K562 (cell line): ENCODE results near the gene ABI2. TPM values are rescaled to one million over a fixed set of nuclear protein-coding genes. Genes with fewer than 3 reads are reported as not detected.

Source experiments
- PCBP1 ChIP-seq: fragments of 200-400 bp; formaldehyde crosslinking; IDR thresholded peaks from 2 replicates; pipeline ENCODE4 v1.6.1; 2018; ENCODE audit warnings: mild to moderate bottlenecking, low read depth, low read length; ENCODE audit not compliant: poor library complexity, severe bottlenecking
- SREBF1 ChIP-seq: fragments of 150-350 bp; IDR thresholded peaks from 2 replicates; pipeline ENCODE4 v1.6.1; 2014; ENCODE audit warnings: antibody characterized with exemption, low read depth, low read length, borderline replicate concordance
- ZNF589 ChIP-seq: fragments of 200-800 bp; sonication (Bioruptor generic); IDR thresholded peaks from 2 replicates; pipeline ENCODE4 v1.6.1; 2016; ENCODE audit warnings: low read depth, missing genetic modification characterization, missing compliant biosample characterization
- ZNF740 ChIP-seq, 3 experiments: fragments of 200-800 bp in 1 of 3; sonication (Bioruptor generic) in 1 of 3; sonication (generic) in 1 of 3; formaldehyde crosslinking in 1 of 3; IDR thresholded peaks; 2 replicates each; pipeline versions ENCODE4 v1.6.1 to v1.8.0; 2016 to 2022; ENCODE audit warnings: mild to moderate bottlenecking in 2 of 3, missing compliant biosample characterization in 2 of 3, missing genetic modification characterization in 2 of 3, missing genetic modification reagents in 1 of 3
- polyA plus RNA-seq, 8 experiments: library from polyadenylated mRNA; depleted of rRNA in 4 of 8; stranded (reverse) in 5 of 8; unstranded in 3 of 8; fragments of >200 nt; fragmentation: Nextera tagmentation in 2 of 8; fragmentation: Illumina TruSeq in 1 of 8; extraction: Ambion mirVana in 2 of 8; extraction: Trizol in 1 of 8; gene quantifications; 2 replicates each; pipeline versions ENCODE4 v1.2.1 to v1.2.3, GENCODE V29; 2011 to 2014; ENCODE audit warnings: inconsistent platforms in 1 of 8, missing spikeins in 1 of 8
- total RNA-seq, 7 experiments: library from RNA; depleted of rRNA in 6 of 7; stranded (reverse); fragments of >200 nt in 6 of 7; fragmentation: Illumina TruSeq in 2 of 7; extraction: Trizol in 2 of 7; gene quantifications; 2 replicates each; pipeline versions ENCODE4 v1.2.1 to v1.2.3, GENCODE V29; 2011 to 2021; ENCODE audit warnings: low replicate concordance in 1 of 7
- TF ChIP-seq, protein P1 (sequence below): fragments of 200-600 bp; sonication (generic); IDR thresholded peaks from one replicate; pipeline ENCODE4 v1.6.1; 2012; ENCODE audit warnings: mild to moderate bottlenecking, low read depth, low read length, inconsistent platforms

Gene ABI2
- total and polyA plus RNA-seq, 9 of the 15 experiments (the other 6 are each of a cell fraction or from before 2014, with no cell fraction given) = 5.3 to 24.3 (median 12.2) TPM

- TF ChIP-seq, protein P1, sequence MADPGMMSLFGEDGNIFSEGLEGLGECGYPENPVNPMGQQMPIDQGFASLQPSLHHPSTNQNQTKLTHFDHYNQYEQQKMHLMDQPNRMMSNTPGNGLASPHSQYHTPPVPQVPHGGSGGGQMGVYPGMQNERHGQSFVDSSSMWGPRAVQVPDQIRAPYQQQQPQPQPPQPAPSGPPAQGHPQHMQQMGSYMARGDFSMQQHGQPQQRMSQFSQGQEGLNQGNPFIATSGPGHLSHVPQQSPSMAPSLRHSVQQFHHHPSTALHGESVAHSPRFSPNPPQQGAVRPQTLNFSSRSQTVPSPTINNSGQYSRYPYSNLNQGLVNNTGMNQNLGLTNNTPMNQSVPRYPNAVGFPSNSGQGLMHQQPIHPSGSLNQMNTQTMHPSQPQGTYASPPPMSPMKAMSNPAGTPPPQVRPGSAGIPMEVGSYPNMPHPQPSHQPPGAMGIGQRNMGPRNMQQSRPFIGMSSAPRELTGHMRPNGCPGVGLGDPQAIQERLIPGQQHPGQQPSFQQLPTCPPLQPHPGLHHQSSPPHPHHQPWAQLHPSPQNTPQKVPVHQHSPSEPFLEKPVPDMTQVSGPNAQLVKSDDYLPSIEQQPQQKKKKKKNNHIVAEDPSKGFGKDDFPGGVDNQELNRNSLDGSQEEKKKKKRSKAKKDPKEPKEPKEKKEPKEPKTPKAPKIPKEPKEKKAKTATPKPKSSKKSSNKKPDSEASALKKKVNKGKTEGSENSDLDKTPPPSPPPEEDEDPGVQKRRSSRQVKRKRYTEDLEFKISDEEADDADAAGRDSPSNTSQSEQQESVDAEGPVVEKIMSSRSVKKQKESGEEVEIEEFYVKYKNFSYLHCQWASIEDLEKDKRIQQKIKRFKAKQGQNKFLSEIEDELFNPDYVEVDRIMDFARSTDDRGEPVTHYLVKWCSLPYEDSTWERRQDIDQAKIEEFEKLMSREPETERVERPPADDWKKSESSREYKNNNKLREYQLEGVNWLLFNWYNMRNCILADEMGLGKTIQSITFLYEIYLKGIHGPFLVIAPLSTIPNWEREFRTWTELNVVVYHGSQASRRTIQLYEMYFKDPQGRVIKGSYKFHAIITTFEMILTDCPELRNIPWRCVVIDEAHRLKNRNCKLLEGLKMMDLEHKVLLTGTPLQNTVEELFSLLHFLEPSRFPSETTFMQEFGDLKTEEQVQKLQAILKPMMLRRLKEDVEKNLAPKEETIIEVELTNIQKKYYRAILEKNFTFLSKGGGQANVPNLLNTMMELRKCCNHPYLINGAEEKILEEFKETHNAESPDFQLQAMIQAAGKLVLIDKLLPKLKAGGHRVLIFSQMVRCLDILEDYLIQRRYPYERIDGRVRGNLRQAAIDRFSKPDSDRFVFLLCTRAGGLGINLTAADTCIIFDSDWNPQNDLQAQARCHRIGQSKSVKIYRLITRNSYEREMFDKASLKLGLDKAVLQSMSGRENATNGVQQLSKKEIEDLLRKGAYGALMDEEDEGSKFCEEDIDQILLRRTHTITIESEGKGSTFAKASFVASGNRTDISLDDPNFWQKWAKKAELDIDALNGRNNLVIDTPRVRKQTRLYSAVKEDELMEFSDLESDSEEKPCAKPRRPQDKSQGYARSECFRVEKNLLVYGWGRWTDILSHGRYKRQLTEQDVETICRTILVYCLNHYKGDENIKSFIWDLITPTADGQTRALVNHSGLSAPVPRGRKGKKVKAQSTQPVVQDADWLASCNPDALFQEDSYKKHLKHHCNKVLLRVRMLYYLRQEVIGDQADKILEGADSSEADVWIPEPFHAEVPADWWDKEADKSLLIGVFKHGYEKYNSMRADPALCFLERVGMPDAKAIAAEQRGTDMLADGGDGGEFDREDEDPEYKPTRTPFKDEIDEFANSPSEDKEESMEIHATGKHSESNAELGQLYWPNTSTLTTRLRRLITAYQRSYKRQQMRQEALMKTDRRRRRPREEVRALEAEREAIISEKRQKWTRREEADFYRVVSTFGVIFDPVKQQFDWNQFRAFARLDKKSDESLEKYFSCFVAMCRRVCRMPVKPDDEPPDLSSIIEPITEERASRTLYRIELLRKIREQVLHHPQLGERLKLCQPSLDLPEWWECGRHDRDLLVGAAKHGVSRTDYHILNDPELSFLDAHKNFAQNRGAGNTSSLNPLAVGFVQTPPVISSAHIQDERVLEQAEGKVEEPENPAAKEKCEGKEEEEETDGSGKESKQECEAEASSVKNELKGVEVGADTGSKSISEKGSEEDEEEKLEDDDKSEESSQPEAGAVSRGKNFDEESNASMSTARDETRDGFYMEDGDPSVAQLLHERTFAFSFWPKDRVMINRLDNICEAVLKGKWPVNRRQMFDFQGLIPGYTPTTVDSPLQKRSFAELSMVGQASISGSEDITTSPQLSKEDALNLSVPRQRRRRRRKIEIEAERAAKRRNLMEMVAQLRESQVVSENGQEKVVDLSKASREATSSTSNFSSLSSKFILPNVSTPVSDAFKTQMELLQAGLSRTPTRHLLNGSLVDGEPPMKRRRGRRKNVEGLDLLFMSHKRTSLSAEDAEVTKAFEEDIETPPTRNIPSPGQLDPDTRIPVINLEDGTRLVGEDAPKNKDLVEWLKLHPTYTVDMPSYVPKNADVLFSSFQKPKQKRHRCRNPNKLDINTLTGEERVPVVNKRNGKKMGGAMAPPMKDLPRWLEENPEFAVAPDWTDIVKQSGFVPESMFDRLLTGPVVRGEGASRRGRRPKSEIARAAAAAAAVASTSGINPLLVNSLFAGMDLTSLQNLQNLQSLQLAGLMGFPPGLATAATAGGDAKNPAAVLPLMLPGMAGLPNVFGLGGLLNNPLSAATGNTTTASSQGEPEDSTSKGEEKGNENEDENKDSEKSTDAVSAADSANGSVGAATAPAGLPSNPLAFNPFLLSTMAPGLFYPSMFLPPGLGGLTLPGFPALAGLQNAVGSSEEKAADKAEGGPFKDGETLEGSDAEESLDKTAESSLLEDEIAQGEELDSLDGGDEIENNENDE = no peak
- TF ChIP-seq PCBP1 (no peak), ZNF589 (CRISPR knock-in tag) (no peak), SREBF1 (no peak), ZNF740 (CRISPR knock-in tag; IDR thresholded peaks at IDR 0.05) (no peak), ZNF740 (tag; IDR thresholded peaks at IDR 0.05) (no peak)
These were observed 46.1 kb upstream of the ABI2 start (continued) for GRCh38 chr2:203282101-203282500.
